IMR-90 (cell line): ENCODE results near the gene NCBP2. TPM values are rescaled to one million over a fixed set of nuclear protein-coding genes. Genes with fewer than 3 reads are reported as not detected.

Experiments
- ATAC-seq: fragments of 200-7000 bp; cut with Tn5 transposase; 2 replicates; pipeline ENCODE4 v1.9.1; 2020; ENCODE audit warnings: low read depth, mild to moderate bottlenecking, moderate library complexity
- BruUV-seq: library from RNA; stranded (reverse); fragments of 400-500 nt; replicated peaks from 2 replicates; lab custom pipeline; 2021; lab: Mats Ljungman, UMichigan
- CTCF ChIA-PET: fragments of 300-600 bp; formaldehyde crosslinking; extraction: SDS; loops from one replicate; lab custom pipeline; 2021; ENCODE audit warnings: antibody characterized with exemption; lab: Yijun Ruan, JAX
- POLR2A ChIA-PET: fragments of 300-600 bp; sonication (Branson Sonifier 250); formaldehyde crosslinking; loops from one replicate; lab custom pipeline; 2022; ENCODE audit warnings: antibody characterized with exemption; ENCODE audit not compliant: unreplicated experiment; lab: Charles Lee
- DNase-seq: peaks from one replicate; pipeline ENCODE4 v3.0.0; 2013
- H2AFZ ChIP-seq: replicated peaks from 2 replicates; pipeline ENCODE3; 2013; ENCODE audit warnings: low read length, mild to moderate bottlenecking; ENCODE audit not compliant: poor library complexity
- H2AK5ac ChIP-seq: 2 replicates; pipeline ENCODE4 v1.6.1; 2013; ENCODE audit warnings: low read depth, low read length, inconsistent platforms
- H2AK9ac ChIP-seq: replicated peaks from 2 replicates; pipeline ENCODE3; 2013; ENCODE audit warnings: mild to moderate bottlenecking, low read depth, low read length, moderate library complexity; ENCODE audit not compliant: poor library complexity
- H2BK120ac ChIP-seq: 2 replicates; pipeline ENCODE4 v1.6.1; 2013; ENCODE audit warnings: low read depth, low read length, inconsistent platforms
- H2BK15ac ChIP-seq: 3 replicates; pipeline ENCODE4 v1.6.1; 2013; ENCODE audit warnings: low read depth, low read length, inconsistent platforms
- H2BK20ac ChIP-seq: 2 replicates; pipeline ENCODE4 v1.6.1; 2013; ENCODE audit warnings: low read depth, mild to moderate bottlenecking, inconsistent platforms, low read length, moderate library complexity
- H2BK5ac ChIP-seq: 2 replicates; pipeline ENCODE4 v1.6.1; 2013; ENCODE audit warnings: mild to moderate bottlenecking, low read depth, low read length, inconsistent platforms; ENCODE audit not compliant: poor library complexity, severe bottlenecking
- H3K14ac ChIP-seq: replicated peaks from 2 replicates; pipeline ENCODE4 v1.6.1; 2013; ENCODE audit warnings: low read depth, low read length, inconsistent platforms
- H3K18ac ChIP-seq: 2 replicates; pipeline ENCODE4 v1.6.1; 2013; ENCODE audit warnings: low read depth, low read length, control low read depth
- H3K23ac ChIP-seq: 2 replicates; pipeline ENCODE4 v1.6.1; 2013; ENCODE audit warnings: low read depth, low read length, inconsistent platforms
- H3K27ac ChIP-seq: 2 replicates; pipeline ENCODE4 v1.5.1; 2013; ENCODE audit warnings: mild to moderate bottlenecking, control low read depth, low read length; ENCODE audit not compliant: insufficient read depth
- H3K27me3 ChIP-seq: 2 replicates; pipeline ENCODE4 v1.6.1; 2013; ENCODE audit warnings: low read length; ENCODE audit not compliant: control insufficient read depth, insufficient read depth
- H3K36me3 ChIP-seq: 2 replicates; pipeline ENCODE4 v1.6.1; 2013; ENCODE audit warnings: low read length, mixed read lengths; ENCODE audit not compliant: control insufficient read depth, insufficient read depth
- H3K4ac ChIP-seq: 2 replicates; pipeline ENCODE4 v1.6.1; 2013; ENCODE audit warnings: low read depth, low read length, inconsistent platforms
- H3K4me1 ChIP-seq: 2 replicates; pipeline ENCODE4 v1.6.1; 2013; ENCODE audit warnings: low read length, mixed read lengths; ENCODE audit not compliant: control insufficient read depth, insufficient read depth
- H3K4me2 ChIP-seq: 2 replicates; pipeline ENCODE4 v1.6.1; 2013; ENCODE audit warnings: low read depth, mild to moderate bottlenecking, control low read depth, low read length, moderate library complexity
- H3K4me3 ChIP-seq: 2 replicates; pipeline ENCODE4 v1.5.1; 2013; ENCODE audit warnings: low read depth, mild to moderate bottlenecking, control low read depth, low read length, moderate library complexity; ENCODE audit not compliant: insufficient read depth
- H3K56ac ChIP-seq: 2 replicates; pipeline ENCODE4 v1.6.1; 2013; ENCODE audit warnings: low read length, inconsistent platforms; ENCODE audit not compliant: insufficient read depth; ENCODE audit errors: extremely low read depth
- H3K79me1 ChIP-seq, 2 experiments: 2 replicates each; pipeline ENCODE4 v1.6.1; 2013; ENCODE audit warnings: low read length in 2 of 2, inconsistent platforms in 1 of 2, low read depth in 1 of 2
- H3K9ac ChIP-seq: 2 replicates; pipeline ENCODE4 v1.6.1; 2013; ENCODE audit warnings: low read depth, low read length, control low read depth
- H3K9me1 ChIP-seq: 2 replicates; pipeline ENCODE4 v1.6.1; 2013; ENCODE audit warnings: low read length, inconsistent platforms; ENCODE audit not compliant: insufficient read depth
- H3K9me3 ChIP-seq: 2 replicates; pipeline ENCODE4 v1.6.1; 2013; ENCODE audit warnings: low read length; ENCODE audit not compliant: control insufficient read depth, insufficient read depth
- H4K20me1 ChIP-seq: 2 replicates; pipeline ENCODE4 v1.6.1; 2013; ENCODE audit warnings: low read length, inconsistent platforms; ENCODE audit not compliant: insufficient read depth
- H4K5ac ChIP-seq: 2 replicates; pipeline ENCODE4 v1.6.1; 2013; ENCODE audit warnings: mild to moderate bottlenecking, low read depth, low read length, control low read depth
- H4K8ac ChIP-seq, 2 experiments: 2 replicates each; pipeline ENCODE4 v1.6.1; 2013; ENCODE audit warnings: low read depth in 2 of 2, low read length in 2 of 2, control low read depth in 1 of 2, inconsistent platforms in 1 of 2
- H4K91ac ChIP-seq: 2 replicates; pipeline ENCODE4 v1.6.1; 2013; ENCODE audit warnings: low read depth, low read length, inconsistent platforms; ENCODE audit not compliant: insufficient read depth
- FOS ChIP-seq: fragments of 150-350 bp; IDR thresholded peaks from 2 replicates; pipeline ENCODE4 v1.6.1; 2016; ENCODE audit warnings: low read depth, low read length
- MXI1 ChIP-seq: IDR thresholded peaks from 2 replicates; pipeline ENCODE4 v1.6.1; 2012; ENCODE audit warnings: low read depth, mild to moderate bottlenecking, low read length, moderate library complexity, borderline replicate concordance
- NFE2L2 ChIP-seq: fragments of 150-350 bp; IDR thresholded peaks from 2 replicates; pipeline ENCODE4 v1.6.1; 2016; ENCODE audit warnings: low read depth, mild to moderate bottlenecking, low read length
- WGBS, 2 experiments: methylation state at CpG; one replicate each; pipeline versions ENCODE4 v1.1.5 to v1.1.7; 2013; ENCODE audit warnings: missing lambda C conversion rate in 2 of 2; ENCODE audit not compliant: insufficient read length in 1 of 2; ENCODE audit errors: extremely low coverage in 2 of 2; 5-methylcytosine and 5-hydroxymethylcytosine counted together
- dilution Hi-C: fragments of 300-500 bp; cut with HindIII; formaldehyde crosslinking; loops from one replicate; pipeline ENCODE4 v1.14.3; 2018; ENCODE audit warnings: low sequenced_read_pairs; ENCODE audit not compliant: unreplicated experiment
- in situ Hi-C: fragments of 300-500 bp; cut with MboI; formaldehyde crosslinking; loops from 3 replicates; pipeline ENCODE4 v1.14.3; 2019; ENCODE audit warnings: low sequenced_read_pairs, inconsistent platforms, mixed read lengths
- intact Hi-C: fragments of 100-400 bp; cut with micrococcal nuclease; formaldehyde crosslinking; loops from 2 replicates; pipeline ENCODE4 v1.10.0; 2022
- polyA plus RNA-seq, 3 experiments: library from polyadenylated mRNA; depleted of rRNA; stranded (reverse); fragments of >200 nt; gene quantifications; 2 replicates each; pipeline ENCODE4 v1.2.3, GENCODE V29; 2012; ENCODE audit warnings: low replicate concordance in 1 of 3
- total RNA-seq: library from RNA; depleted of rRNA; stranded (reverse); fragments of >200 nt; gene quantifications from 2 replicates; pipeline ENCODE4 v1.2.3, GENCODE V29; 2012

Gene NCBP2
- total and polyA plus RNA-seq, 2 of the 4 experiments (the other 2 are of a cell fraction), result 42.8 to 73.6 TPM

GRCh38 chr3:196938124-196938523 lies 4.2 kb downstream of the NCBP2 start:
- Histone ChIP-seq H2BK20ac (no peak overlapping the region), H2BK120ac (no peak overlapping the region), H3K9ac (no peak overlapping the region), H2BK5ac (no peak overlapping the region), H4K5ac (no peak overlapping the region), H3K14ac (no peak overlapping the region), H3K27me3 (no peaks in the 10 kb centered on the region), H3K4ac (no peak overlapping the region), H3K18ac (no peak overlapping the region), H3K4me2 (no peak overlapping the region), H4K20me1 (peaks cover 12% of the 10 kb centered on the region), H3K79me1 (peaks cover 15 to 44% of the 10 kb centered on the region in 2 experiments), H3K23ac (no peak overlapping the region), H3K4me1 (peaks cover 3% of the 10 kb centered on the region), H2AK9ac (no peak overlapping the region), H3K36me3 (peaks cover 35% of the 10 kb centered on the region), H3K9me3 (no peaks in the 10 kb centered on the region), H3K56ac (no peak overlapping the region), H2BK15ac (no peak overlapping the region), H4K91ac (no peak overlapping the region), H2AK5ac (no peak overlapping the region), H3K27ac (no peak overlapping the region), H3K9me1 (no peaks in the 10 kb centered on the region; the same call in 1 of the 2 replicates), H2AFZ (no peak overlapping the region), H3K4me3 (no peak overlapping the region), H4K8ac (no peak overlapping the region)
- WGBS, 2 experiments, result 57% methylated on average over 1 of the region's 2 CpGs; no CpG with 5 or more reads in 1 of the 2 experiments
- POLR2A ChIA-PET, result no interaction called here
- intact Hi-C loops, result no loop called here
- dilution Hi-C loops, result no loop called here
- ATAC-seq (no peak), DNase-seq (no peak)
- CTCF ChIA-PET, result interaction anchor here (0.6 kb wide), 1 partner anchor 103 kb away, joined by 3 read pairs; no protein-coding TSS in a partner anchor
- no peak for TF ChIP-seq MXI1
- TF ChIP-seq FOS, result no peak
- 0 out of 2 replicates have a peak, but pooled peaks have one; percentile 7 for TF ChIP-seq NFE2L2
- BruUV-seq, result no TSS peak
- in situ Hi-C loops, result no loop called here
